ENCODE data around the gene B3GNT9.
A peak's percentile ranks its signal among the peaks of the same experiment; 100 is the strongest.

The B3GNT9 gene

DNA sequence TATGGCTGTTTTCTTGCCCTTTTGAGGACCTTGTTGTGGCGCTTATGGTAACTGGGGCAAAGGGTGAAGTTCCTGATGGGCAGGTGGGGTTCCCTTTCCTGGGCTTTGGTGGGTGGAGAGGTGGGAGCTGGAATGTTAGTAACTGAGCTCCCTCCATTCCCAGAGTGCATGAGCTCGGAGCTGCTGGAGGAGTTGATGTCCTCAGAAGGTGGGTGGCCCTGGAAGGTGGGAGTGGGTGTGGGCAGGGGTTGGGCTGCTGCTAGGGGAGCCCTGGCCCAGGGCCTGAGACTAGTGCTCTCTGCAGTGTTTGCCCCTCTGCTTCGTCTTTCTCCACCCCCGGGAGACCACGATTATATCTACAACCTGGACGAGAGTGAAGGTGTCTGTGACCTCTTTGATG is 46.9 kb upstream of the B3GNT9 start:
- in situ Hi-C loops (cut with HindIII; ENCODE audit: low sequenced_read_pairs): no loop called here
- TF ChIP-seq, protein P1, sequence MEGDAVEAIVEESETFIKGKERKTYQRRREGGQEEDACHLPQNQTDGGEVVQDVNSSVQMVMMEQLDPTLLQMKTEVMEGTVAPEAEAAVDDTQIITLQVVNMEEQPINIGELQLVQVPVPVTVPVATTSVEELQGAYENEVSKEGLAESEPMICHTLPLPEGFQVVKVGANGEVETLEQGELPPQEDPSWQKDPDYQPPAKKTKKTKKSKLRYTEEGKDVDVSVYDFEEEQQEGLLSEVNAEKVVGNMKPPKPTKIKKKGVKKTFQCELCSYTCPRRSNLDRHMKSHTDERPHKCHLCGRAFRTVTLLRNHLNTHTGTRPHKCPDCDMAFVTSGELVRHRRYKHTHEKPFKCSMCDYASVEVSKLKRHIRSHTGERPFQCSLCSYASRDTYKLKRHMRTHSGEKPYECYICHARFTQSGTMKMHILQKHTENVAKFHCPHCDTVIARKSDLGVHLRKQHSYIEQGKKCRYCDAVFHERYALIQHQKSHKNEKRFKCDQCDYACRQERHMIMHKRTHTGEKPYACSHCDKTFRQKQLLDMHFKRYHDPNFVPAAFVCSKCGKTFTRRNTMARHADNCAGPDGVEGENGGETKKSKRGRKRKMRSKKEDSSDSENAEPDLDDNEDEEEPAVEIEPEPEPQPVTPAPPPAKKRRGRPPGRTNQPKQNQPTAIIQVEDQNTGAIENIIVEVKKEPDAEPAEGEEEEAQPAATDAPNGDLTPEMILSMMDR (IDR thresholded peaks at IDR 0.05; ENCODE audit: low read depth, low read length): no peak
- H3K4me3 ChIP-seq (ENCODE audit: low read depth, low read length): no peak overlapping the region
- no peak for DNase-seq (ENCODE audit: low read depth, low spot score)

DNA sequence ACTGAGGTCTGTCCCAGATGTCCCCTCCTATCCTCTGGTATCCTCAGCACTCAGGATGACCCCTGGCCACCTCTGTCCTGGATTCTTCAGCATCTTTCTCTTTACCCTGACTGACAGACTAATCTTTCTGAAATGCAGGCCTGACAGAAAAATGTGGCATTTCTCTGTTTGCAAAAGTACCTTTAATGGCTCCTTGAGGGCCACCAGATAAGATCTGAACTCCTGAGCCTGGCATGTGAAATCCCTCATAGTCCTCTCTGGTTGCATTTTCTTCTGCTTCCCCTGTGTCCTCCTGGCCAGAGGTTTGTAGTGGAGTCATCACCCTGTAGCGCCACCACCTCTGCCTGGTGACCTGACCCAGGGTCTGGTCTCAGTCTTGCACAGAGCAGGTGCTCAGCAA is 46.1 kb upstream of the B3GNT9 start:
- TF ChIP-seq, protein P1 (IDR thresholded peaks at IDR 0.05; ENCODE audit: low read depth, low read length): no peak
- in situ Hi-C loops (cut with HindIII; ENCODE audit: low sequenced_read_pairs): no loop called here
- no peak overlapping the region for H3K4me3 ChIP-seq (ENCODE audit: low read depth, low read length)
- DNase-seq (ENCODE audit: low read depth, low spot score): no peak

DNA sequence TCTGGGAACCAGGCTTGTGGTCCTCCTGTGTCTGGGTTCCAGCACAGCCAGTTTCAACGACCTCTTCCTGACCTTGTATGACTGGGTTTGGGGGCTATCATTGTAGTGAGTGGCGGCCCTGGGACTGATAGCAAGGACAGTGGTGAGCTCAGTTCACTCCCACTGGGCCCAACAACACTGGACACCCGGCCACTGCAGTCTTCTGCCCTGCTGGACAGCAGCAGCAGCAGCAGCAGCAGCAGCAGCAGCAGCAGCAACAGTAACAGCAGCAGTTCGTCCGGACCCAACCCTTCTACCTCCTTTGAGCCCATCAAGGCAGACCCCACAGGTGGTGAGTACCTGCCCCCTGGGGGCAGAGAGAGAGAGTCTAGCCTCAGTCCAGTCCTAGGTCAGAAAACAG is 44.9 kb upstream of the B3GNT9 start:
- in situ Hi-C loops (cut with HindIII; ENCODE audit: low sequenced_read_pairs): no loop called here
- TF ChIP-seq, protein P1 (IDR thresholded peaks at IDR 0.05; ENCODE audit: low read depth, low read length): no peak
- H3K4me3 ChIP-seq (ENCODE audit: low read depth, low read length): no peak overlapping the region
- DNase-seq (ENCODE audit: low read depth, low spot score): no peak

DNA sequence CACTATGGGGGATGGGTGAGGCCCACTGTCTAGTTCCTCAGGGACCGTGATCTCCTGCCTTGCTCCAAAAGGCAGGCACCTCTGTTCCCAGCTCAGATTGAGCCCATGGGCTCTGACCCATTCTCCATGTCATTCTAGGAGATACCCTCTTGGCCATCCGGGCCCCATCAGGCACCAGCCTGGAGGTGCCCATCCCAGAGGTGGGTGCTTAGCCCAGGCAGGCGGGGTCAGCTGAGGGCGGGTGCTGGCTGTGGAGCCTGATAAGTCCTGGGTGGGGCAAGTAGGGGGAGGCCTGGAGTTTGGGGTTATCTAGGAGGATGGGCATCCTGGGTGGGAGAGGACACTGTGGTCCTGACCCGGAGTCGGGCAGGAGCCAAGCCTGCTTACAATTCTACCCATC is 43.5 kb upstream of the B3GNT9 start:
- in situ Hi-C loops (cut with HindIII; ENCODE audit: low sequenced_read_pairs): no loop called here
- TF ChIP-seq, protein P1 (IDR thresholded peaks at IDR 0.05; ENCODE audit: low read depth, low read length): no peak
- no peak for DNase-seq (ENCODE audit: low read depth, low spot score)
- H3K4me3 ChIP-seq (ENCODE audit: low read depth, low read length): no peak overlapping the region

DNA sequence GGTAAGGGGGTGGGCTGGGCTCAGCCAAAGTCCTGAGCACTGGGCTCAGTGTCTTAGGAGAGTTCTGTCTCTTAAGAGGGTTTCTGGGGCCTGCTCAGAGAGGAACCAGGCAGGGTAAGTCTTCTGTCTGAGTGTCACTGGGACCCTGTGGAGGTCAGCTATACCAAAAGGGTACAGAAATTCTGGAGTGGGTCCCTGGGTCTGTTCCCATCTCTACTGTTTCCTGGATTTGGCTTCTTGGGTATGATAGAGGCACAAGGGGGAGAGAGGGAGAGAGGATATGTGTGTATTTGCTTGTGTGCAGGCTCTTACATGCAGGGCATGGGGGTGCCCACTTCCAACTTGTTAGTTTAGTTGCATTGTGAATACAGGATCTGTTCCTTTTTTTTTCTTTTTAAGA is 42.7 kb upstream of the B3GNT9 start:
- peak overlapping the region; percentile 89 for H3K4me3 ChIP-seq (ENCODE audit: low read depth, low read length)
- TF ChIP-seq, protein P1 (IDR thresholded peaks at IDR 0.05; ENCODE audit: low read depth, low read length): no peak
- no peak for DNase-seq (ENCODE audit: low read depth, low spot score)
- in situ Hi-C loops (cut with HindIII; ENCODE audit: low sequenced_read_pairs): no loop called here

DNA sequence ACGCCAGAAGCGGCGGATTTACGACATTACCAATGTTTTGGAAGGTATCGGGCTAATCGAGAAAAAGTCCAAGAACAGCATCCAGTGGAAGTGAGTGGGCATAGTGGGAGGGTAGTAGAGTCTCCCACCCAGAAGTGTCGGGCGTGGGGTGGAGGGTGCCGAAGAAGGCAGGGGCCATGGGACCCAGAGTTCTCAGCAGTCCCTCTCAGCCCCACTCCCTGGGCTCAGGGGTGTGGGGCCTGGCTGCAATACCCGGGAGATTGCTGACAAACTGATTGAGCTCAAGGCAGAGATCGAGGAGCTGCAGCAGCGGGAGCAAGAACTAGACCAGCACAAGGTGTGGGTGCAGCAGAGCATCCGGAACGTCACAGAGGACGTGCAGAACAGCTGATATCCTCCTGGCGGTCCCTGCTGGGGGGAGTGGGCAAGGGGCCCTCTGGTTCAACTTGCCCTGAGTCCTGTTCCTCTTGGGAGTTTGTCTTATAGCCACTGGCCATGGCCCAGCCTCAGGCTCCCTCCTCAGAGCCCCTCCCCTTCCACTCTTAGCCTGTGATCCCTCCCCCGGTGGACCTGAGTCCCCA is 42.1 kb upstream of the B3GNT9 start:
- TF ChIP-seq, protein P1 (IDR thresholded peaks at IDR 0.05; ENCODE audit: low read depth, low read length): no peak
- H3K4me3 ChIP-seq (ENCODE audit: low read depth, low read length): peak overlapping the region; percentile 89
- no peak for DNase-seq (ENCODE audit: low read depth, low spot score)
- in situ Hi-C loops (cut with HindIII; ENCODE audit: low sequenced_read_pairs): no loop called here
